ENCODE results near the gene MARCHF2.

DNA sequence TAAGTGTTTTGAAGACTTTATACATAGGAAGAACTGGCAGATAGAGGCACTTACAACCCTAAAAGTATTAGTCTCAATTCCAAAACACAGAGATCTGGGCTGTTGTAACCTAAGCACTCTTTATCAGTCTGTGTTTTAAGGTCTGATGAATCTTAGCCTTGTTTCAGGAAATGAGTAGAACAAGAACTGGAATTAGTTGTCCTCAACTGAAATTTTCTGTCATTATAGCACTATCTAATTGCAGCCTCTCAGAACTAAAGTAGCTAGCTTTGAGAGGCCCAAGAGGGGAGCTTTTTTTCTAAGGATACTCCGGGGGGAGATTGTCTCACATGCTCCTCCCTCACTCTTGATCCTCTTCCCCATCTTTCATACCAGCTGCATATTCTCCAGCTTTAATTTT lies 44.7 kb downstream of the MARCHF2 start:
- TF ChIP-seq EZH2phosphoT487 (conservative IDR thresholded peaks at IDR 0.05; ENCODE audit: low read length) = no peak
- TF ChIP-seq, protein P1, sequence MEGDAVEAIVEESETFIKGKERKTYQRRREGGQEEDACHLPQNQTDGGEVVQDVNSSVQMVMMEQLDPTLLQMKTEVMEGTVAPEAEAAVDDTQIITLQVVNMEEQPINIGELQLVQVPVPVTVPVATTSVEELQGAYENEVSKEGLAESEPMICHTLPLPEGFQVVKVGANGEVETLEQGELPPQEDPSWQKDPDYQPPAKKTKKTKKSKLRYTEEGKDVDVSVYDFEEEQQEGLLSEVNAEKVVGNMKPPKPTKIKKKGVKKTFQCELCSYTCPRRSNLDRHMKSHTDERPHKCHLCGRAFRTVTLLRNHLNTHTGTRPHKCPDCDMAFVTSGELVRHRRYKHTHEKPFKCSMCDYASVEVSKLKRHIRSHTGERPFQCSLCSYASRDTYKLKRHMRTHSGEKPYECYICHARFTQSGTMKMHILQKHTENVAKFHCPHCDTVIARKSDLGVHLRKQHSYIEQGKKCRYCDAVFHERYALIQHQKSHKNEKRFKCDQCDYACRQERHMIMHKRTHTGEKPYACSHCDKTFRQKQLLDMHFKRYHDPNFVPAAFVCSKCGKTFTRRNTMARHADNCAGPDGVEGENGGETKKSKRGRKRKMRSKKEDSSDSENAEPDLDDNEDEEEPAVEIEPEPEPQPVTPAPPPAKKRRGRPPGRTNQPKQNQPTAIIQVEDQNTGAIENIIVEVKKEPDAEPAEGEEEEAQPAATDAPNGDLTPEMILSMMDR (IDR thresholded peaks at IDR 0.05; ENCODE audit: insufficient read depth, low read length, poor library complexity, severe bottlenecking) = no peak
